K562 (cell line): ENCODE measurements around the gene LMO7. TPM values are rescaled to one million over a fixed set of nuclear protein-coding genes. Genes with fewer than 3 reads are reported as not detected.

ENCODE experiments used
- ATAC-seq: fragments of 200-7000 bp; cut with Tn5 transposase; 3 replicates; pipeline ENCODE4 v1.9.1; 2020; ENCODE audit warnings: moderate library complexity
- BruUV-seq: library from RNA; stranded (reverse); fragments of 400-500 nt; replicated peaks from 2 replicates; lab custom pipeline; 2021; lab: Mats Ljungman, UMichigan
- CTCF ChIA-PET: fragments of 300-600 bp; formaldehyde crosslinking; extraction: SDS; loops from one replicate; lab custom pipeline; 2021; ENCODE audit warnings: low intra/inter-chr PET ratio; lab: Yijun Ruan, JAX
- POLR2A ChIA-PET: fragments of 300-600, 350-650 bp; sonication (Branson Sonifier 250); formaldehyde crosslinking; extraction: SDS; loops from one replicate; lab custom pipeline; 2021; ENCODE audit warnings: antibody characterized with exemption, inconsistent platforms; lab: Yijun Ruan, JAX
- DNase-seq, 4 experiments: peaks; one replicate each; pipeline versions ENCODE4 v3.0.0 to v3.0.0-alpha.2; 2011 to 2018; ENCODE audit warnings: low spot score in 3 of 4, mixed read lengths in 3 of 4; ENCODE audit errors: extremely low read depth in 1 of 4
- FAIRE-seq: peaks from 2 replicates; lab custom pipeline; 2011; peaks lifted over from hg19 to GRCh38; lab: Jason Lieb, UNC
- H2AFZ ChIP-seq: 2 replicates; pipeline ENCODE4 v1.6.0; 2011; ENCODE audit warnings: low read depth, low read length, control low read depth, inconsistent platforms
- H3K27ac ChIP-seq: fragments of 200-600 bp; 3 replicates; pipeline ENCODE4 v1.8.0; 2011; ENCODE audit warnings: low read depth, mild to moderate bottlenecking, control low read depth, inconsistent platforms, low read length, moderate library complexity, mixed read lengths; ENCODE audit errors: extremely low read depth
- H3K27me3 ChIP-seq, 2 experiments: fragments of 300-600 bp in 1 of 2; 2 replicates in 1 of 2; 3 replicates in 1 of 2; pipeline versions ENCODE4 v1.6.0 to v1.8.0; 2011; ENCODE audit warnings: inconsistent platforms in 2 of 2, low read length in 2 of 2, mild to moderate bottlenecking in 1 of 2, mixed read lengths in 1 of 2, moderate library complexity in 1 of 2; ENCODE audit not compliant: control insufficient read depth in 2 of 2, insufficient read depth in 2 of 2
- H3K36me3 ChIP-seq: fragments of 300-600 bp; 3 replicates; pipeline ENCODE4 v1.8.0; 2011; ENCODE audit warnings: mild to moderate bottlenecking, low read length, inconsistent platforms; ENCODE audit not compliant: control insufficient read depth, insufficient read depth
- H3K4me1 ChIP-seq, 2 experiments: fragments of 200-600 bp in 1 of 2; replicated peaks in 1 of 2; 2 replicates in 1 of 2; 3 replicates in 1 of 2; pipeline versions ENCODE4 v1.5.1 to v1.8.0; 2011; ENCODE audit warnings: inconsistent platforms in 2 of 2, low read length in 2 of 2, mild to moderate bottlenecking in 1 of 2, mixed read lengths in 1 of 2, moderate library complexity in 1 of 2; ENCODE audit not compliant: control insufficient read depth in 2 of 2, insufficient read depth in 2 of 2
- H3K4me2 ChIP-seq: 2 replicates; pipeline ENCODE4 v1.6.1; 2011; ENCODE audit warnings: low read length, control low read depth, inconsistent platforms, mixed read lengths; ENCODE audit not compliant: insufficient read depth
- H3K4me3 ChIP-seq: fragments of 200-600 bp; sonication (generic), shearing (Covaris generic); 2 replicates; pipeline ENCODE4 v1.5.1; 2016; ENCODE audit warnings: control low read depth, inconsistent platforms
- H3K79me2 ChIP-seq: fragments of 200-600 bp; 3 replicates; pipeline ENCODE4 v1.8.0; 2011; ENCODE audit warnings: low read length, inconsistent platforms; ENCODE audit not compliant: control insufficient read depth, insufficient read depth
- H3K9ac ChIP-seq, 2 experiments: 2 replicates each; pipeline versions ENCODE4 v1.6.0 to v1.6.1; 2011; ENCODE audit warnings: low read depth in 2 of 2, low read length in 2 of 2, control low read depth in 1 of 2, inconsistent platforms in 1 of 2, mild to moderate bottlenecking in 1 of 2, mixed read lengths in 1 of 2; ENCODE audit not compliant: insufficient read depth in 1 of 2
- H3K9me1 ChIP-seq: one replicate; pipeline ENCODE4 v1.6.0; 2011; ENCODE audit warnings: inconsistent platforms, mild to moderate bottlenecking, low read length, moderate library complexity; ENCODE audit not compliant: control insufficient read depth, insufficient read depth
- H3K9me3 ChIP-seq: replicated peaks from 2 replicates; pipeline ENCODE4 v1.5.1; 2011; ENCODE audit warnings: low read depth, low read length, inconsistent platforms; ENCODE audit not compliant: control insufficient read depth, insufficient read depth
- H4K20me1 ChIP-seq: replicated peaks from 2 replicates; pipeline ENCODE4 v1.6.1; 2011; ENCODE audit warnings: low read length, inconsistent platforms, mixed read lengths; ENCODE audit not compliant: control insufficient read depth, insufficient read depth
- HDAC1 ChIP-seq, 2 experiments: fragments of 450-650 bp; IDR thresholded peaks; 2 replicates each; pipeline ENCODE4 v1.6.1; 2016 to 2017; ENCODE audit warnings: inconsistent platforms in 1 of 2, mild to moderate bottlenecking in 1 of 2, moderate library complexity in 1 of 2
- NR3C1 ChIP-seq: sonication (generic); formaldehyde crosslinking; IDR thresholded peaks from 2 replicates; pipeline ENCODE4 v1.8.1; 2022; ENCODE audit warnings: missing genetic modification reagents
- SPI1 ChIP-seq: IDR thresholded peaks from 2 replicates; pipeline ENCODE4 v1.6.1; 2011; ENCODE audit warnings: low read depth, low read length, control low read depth, borderline replicate concordance
- WGBS: fragments of 100-300 bp; shearing (Covaris generic); methylation state at CpG from one replicate; pipeline ENCODE4 v1.1.6; 2016; ENCODE audit warnings: low coverage, mixed read lengths; ENCODE audit not compliant: insufficient coverage; ENCODE audit errors: missing lambda C conversion rate; 5-methylcytosine and 5-hydroxymethylcytosine counted together
- in situ Hi-C: fragments of 300-500 bp; cut with MboI; formaldehyde crosslinking; loops from 4 replicates; pipeline ENCODE4 v1.15.0; 2018; ENCODE audit warnings: inconsistent platforms, mixed read lengths
- intact Hi-C: fragments of 100-400 bp; cut with micrococcal nuclease; formaldehyde crosslinking; loops from 2 replicates; pipeline ENCODE4 v1.14.2; 2022
- polyA plus RNA-seq, 8 experiments: library from polyadenylated mRNA; depleted of rRNA in 4 of 8; stranded (reverse) in 5 of 8; unstranded in 3 of 8; fragments of >200 nt; fragmentation: Nextera tagmentation in 2 of 8; fragmentation: Illumina TruSeq in 1 of 8; extraction: Ambion mirVana in 2 of 8; extraction: Trizol in 1 of 8; gene quantifications; 2 replicates each; pipeline versions ENCODE4 v1.2.1 to v1.2.3, GENCODE V29; 2011 to 2014; ENCODE audit warnings: inconsistent platforms in 1 of 8, missing spikeins in 1 of 8
- total RNA-seq, 7 experiments: library from RNA; depleted of rRNA in 6 of 7; stranded (reverse); fragments of >200 nt in 6 of 7; fragmentation: Illumina TruSeq in 2 of 7; extraction: Trizol in 2 of 7; gene quantifications; 2 replicates each; pipeline versions ENCODE4 v1.2.1 to v1.2.3, GENCODE V29; 2011 to 2021; ENCODE audit warnings: low replicate concordance in 1 of 7
- TF ChIP-seq, protein P1 (sequence below): fragments of 450-650 bp; IDR thresholded peaks from 2 replicates; pipeline ENCODE4 v1.6.1; 2016; ENCODE audit warnings: antibody characterized with exemption
- TF ChIP-seq, protein P2 (sequence below): fragments of 450-650 bp; formaldehyde crosslinking; IDR thresholded peaks from 2 replicates; pipeline ENCODE4 v1.4.0; 2022; ENCODE audit warnings: missing genetic modification characterization
- TF ChIP-seq, protein P3 (sequence below): sonication (generic); formaldehyde crosslinking; IDR thresholded peaks from 2 replicates; pipeline ENCODE4 v1.4.0; 2020; ENCODE audit warnings: mild to moderate bottlenecking, missing genetic modification reagents
- TF ChIP-seq, protein P4 (sequence below): fragments of 250-450 bp; sonication (Bioruptor Pico); IDR thresholded peaks from 2 replicates; pipeline ENCODE4 v1.4.0; 2020

LMO7 gene
- total and polyA plus RNA-seq, 9 of the 15 experiments (the other 6 are each of a cell fraction or from before 2014, with no cell fraction given), result 0.42 to 4.3 (median 1.7) TPM

DNA sequence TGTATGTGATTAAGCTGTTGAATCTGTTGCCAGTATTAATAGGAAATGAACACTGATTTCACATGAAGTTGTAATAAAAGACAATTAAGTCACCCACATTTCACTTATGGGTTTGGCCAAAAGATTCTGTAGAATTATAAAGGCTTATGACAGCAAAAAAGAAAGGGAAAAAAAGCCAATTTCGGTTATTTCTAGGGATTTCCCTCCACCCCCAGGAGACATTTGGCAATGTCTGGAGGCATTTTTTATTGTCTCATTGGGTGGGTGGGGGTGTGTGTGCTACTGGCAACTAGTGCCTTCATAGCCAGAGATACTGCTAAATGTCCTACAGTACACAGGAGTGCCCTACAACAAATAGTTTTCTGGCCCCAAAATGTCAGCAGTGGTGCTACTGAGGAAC is 175.7 kb downstream of the LMO7 start:
- no peaks in the 10 kb centered on the region for H3K36me3 ChIP-seq
- no peaks in the 10 kb centered on the region for H3K9me1 ChIP-seq
- BruUV-seq, result no TSS peak
- no peaks in the 10 kb centered on the region for H3K27me3 ChIP-seq
- 0% methylated on average over 1 of the region's 1 CpG for WGBS
- H3K27ac ChIP-seq, result no peak overlapping the region
- POLR2A ChIA-PET, result no interaction called here
- no peaks in the 10 kb centered on the region for H3K4me1 ChIP-seq
- intact Hi-C loops (no loop called here), in situ Hi-C loops (no loop called here)
- H3K9ac ChIP-seq, result no peak overlapping the region
- no peak overlapping the region for H3K4me3 ChIP-seq
- H3K9me3 ChIP-seq, result no peaks in the 10 kb centered on the region
- TF ChIP-seq, protein P1, sequence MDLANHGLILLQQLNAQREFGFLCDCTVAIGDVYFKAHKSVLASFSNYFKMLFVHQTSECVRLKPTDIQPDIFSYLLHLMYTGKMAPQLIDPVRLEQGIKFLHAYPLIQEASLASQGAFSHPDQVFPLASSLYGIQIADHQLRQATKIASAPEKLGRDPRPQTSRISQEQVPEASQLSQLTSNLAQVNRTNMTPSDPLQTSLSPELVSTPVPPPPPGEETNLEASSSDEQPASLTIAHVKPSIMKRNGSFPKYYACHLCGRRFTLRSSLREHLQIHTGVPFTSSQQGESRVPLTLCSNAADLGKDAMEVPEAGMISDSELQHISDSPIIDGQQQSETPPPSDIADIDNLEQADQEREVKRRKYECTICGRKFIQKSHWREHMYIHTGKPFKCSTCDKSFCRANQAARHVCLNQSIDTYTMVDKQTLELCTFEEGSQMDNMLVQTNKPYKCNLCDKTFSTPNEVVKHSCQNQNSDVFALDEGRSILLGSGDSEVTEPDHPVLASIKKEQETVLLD, result no peak
- TF ChIP-seq HDAC1 (IDR thresholded peaks at IDR 0.05) (no peak), SPI1 (no peak), NR3C1 (no peak)
- TF ChIP-seq, protein P2, sequence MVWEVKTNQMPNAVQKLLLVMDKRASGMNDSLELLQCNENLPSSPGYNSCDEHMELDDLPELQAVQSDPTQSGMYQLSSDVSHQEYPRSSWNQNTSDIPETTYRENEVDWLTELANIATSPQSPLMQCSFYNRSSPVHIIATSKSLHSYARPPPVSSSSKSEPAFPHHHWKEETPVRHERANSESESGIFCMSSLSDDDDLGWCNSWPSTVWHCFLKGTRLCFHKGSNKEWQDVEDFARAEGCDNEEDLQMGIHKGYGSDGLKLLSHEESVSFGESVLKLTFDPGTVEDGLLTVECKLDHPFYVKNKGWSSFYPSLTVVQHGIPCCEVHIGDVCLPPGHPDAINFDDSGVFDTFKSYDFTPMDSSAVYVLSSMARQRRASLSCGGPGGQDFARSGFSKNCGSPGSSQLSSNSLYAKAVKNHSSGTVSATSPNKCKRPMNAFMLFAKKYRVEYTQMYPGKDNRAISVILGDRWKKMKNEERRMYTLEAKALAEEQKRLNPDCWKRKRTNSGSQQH (CRISPR knock-in tag), result no peak
- TF ChIP-seq, protein P3, sequence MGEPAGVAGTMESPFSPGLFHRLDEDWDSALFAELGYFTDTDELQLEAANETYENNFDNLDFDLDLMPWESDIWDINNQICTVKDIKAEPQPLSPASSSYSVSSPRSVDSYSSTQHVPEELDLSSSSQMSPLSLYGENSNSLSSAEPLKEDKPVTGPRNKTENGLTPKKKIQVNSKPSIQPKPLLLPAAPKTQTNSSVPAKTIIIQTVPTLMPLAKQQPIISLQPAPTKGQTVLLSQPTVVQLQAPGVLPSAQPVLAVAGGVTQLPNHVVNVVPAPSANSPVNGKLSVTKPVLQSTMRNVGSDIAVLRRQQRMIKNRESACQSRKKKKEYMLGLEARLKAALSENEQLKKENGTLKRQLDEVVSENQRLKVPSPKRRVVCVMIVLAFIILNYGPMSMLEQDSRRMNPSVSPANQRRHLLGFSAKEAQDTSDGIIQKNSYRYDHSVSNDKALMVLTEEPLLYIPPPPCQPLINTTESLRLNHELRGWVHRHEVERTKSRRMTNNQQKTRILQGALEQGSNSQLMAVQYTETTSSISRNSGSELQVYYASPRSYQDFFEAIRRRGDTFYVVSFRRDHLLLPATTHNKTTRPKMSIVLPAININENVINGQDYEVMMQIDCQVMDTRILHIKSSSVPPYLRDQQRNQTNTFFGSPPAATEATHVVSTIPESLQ (CRISPR knock-in tag), result no peak
- TF ChIP-seq, protein P4, sequence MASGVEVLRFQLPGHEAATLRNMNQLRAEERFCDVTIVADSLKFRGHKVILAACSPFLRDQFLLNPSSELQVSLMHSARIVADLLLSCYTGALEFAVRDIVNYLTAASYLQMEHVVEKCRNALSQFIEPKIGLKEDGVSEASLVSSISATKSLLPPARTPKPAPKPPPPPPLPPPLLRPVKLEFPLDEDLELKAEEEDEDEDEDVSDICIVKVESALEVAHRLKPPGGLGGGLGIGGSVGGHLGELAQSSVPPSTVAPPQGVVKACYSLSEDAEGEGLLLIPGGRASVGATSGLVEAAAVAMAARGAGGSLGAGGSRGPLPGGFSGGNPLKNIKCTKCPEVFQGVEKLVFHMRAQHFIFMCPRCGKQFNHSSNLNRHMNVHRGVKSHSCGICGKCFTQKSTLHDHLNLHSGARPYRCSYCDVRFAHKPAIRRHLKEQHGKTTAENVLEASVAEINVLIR (CRISPR knock-in tag), result no peak
- ATAC-seq, result no peak
- no peak overlapping the region for H3K4me2 ChIP-seq
- CTCF ChIA-PET, result no interaction called here
- no peak for DNase-seq
- no peak for FAIRE-seq
- H4K20me1 ChIP-seq, result no peaks in the 10 kb centered on the region; the same call in 1 of the 2 replicates
- no peaks in the 10 kb centered on the region for H3K79me2 ChIP-seq
- H2AFZ ChIP-seq, result no peak overlapping the region
